Stimulated activated CD8-positive, alpha-beta memory T cell treated with anti-CD3 and anti-CD28 coated beads, Interleukin-12 subunit alpha, Interleukin-12 subunit beta, amount 100 ng/mL, for 24 hours (primary cell): Measurements from ENCODE around the gene ZDHHC14.
A peak's percentile ranks its signal among the peaks of the same experiment; 100 is the strongest.

ENCODE experiments used
- DNase-seq: peaks from one replicate; pipeline ENCODE4 v3.0.0-alpha.2; 2020; ENCODE audit errors: extremely low read depth

Gene ZDHHC14

DNA sequence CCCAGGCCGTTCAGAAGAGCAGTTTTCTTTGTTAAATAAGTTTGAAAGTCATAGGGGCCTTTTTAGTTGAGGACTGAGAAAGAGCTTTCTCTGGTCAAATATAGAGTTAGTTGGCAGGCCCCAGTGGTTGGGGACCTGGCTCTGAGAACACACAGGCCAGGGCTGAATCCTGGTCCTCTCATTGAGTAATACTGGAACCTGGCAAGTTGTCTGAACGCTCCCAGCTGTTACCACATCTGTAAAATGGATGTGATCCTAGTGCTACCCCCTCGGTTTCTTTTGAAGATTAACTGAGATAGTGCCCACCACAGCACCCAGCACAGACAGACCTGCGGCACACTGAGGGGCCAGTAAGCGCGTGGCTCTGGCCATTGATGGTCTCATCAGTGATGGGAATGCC, 215.5 kb downstream of the ZDHHC14 start:
- DNase-seq = no peak

DNA sequence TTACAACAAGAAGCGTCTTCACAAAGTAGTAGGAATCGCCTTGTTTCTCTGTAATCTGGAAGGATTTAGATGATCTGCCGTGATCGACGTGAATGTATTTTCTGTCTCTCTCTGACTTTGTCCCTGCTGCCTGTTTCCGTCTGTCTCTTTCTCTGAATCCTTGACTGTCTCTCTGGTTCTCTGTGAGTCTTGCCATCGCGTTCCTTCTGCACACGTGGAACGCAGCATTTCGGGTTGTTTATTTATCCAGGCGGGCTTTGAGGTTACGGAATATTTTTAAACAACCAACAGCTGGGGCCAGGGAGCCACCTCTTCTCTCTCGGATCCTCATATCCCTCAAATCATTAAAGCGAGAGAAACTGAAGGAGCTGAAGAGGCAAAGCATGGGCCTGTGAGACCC, 215.9 kb downstream of the ZDHHC14 start:
- no peak for DNase-seq

DNA sequence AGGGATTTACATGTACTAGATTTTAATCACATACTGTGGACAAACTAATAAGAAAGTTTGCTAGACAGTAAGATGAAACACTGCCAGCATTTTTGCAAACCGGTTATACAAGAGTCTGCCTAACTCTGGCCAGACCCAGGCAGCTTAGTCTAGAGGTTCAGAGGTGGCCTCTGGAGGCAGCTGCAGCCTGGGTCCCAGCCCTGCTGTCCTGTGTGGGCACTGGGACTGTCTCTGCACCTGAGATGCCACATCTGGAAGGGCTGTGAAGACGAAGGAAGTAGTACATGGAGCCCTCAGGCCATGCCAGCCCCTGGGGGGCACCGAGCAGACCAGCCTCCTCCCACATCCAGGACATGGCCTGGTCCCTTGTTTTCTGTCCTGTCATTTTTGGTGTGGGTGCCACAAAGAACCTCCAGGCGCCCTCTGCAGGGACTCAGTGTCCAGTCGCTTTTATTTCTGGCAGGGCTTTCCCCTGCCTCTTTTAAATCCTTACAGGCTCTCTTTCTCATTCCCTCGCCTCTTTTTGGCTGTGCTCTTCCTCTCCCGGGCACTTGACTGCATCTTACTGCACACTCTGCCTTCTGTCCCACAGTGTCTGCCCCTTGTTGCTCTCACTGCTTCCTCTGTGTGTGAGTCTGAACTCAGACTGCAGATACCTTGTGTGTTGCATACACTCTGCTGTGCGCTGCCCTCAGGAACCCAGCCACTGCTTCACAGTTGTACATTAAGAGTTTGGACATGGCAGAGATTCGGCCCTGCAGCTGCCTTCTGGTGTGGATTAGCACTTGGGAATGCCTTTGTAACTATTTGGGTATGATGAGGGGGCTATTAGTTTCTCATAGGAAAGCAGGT, 216.7 kb downstream of the ZDHHC14 start:
- DNase-seq = peak; percentile 3

DNA sequence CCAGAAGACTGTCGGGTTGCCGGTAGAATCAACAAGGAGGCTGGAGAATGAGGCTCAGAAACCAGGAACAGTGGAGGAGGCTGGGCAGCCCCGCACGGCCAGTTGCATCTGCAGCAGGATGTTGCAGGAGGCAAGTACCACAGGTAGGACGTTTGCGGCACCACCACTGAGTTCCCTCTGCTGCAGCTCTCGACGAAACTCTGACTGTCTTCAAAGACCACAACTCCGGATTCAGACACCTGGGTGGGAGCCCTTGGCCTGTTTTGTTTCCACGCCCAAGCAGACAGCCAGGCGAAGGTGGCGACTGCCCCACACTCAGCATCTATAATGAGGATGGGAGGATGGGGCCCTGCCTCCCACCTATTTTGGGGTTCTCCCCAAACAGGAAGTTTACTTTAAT, 218.2 kb downstream of the ZDHHC14 start:
- no peak for DNase-seq

DNA sequence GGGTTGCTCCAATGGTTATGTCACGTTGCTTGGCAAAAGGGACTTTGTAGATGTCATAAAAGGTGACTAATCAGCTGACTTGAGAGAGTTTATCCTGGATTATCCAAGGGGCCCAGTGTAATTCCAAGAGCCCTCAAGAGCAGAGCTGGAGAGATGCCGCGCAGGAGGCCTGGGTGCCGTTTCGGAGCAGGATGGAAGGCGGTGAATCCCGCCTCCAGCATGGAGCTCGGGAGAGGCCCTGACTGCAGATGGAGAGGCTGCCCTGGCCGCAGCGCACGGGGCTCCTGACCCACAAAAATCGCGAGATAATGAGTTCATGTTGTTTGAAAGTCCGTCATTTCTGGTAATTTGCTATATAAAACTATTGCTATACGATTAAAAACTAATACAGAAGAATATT, 219.8 kb downstream of the ZDHHC14 start:
- DNase-seq = no peak

DNA sequence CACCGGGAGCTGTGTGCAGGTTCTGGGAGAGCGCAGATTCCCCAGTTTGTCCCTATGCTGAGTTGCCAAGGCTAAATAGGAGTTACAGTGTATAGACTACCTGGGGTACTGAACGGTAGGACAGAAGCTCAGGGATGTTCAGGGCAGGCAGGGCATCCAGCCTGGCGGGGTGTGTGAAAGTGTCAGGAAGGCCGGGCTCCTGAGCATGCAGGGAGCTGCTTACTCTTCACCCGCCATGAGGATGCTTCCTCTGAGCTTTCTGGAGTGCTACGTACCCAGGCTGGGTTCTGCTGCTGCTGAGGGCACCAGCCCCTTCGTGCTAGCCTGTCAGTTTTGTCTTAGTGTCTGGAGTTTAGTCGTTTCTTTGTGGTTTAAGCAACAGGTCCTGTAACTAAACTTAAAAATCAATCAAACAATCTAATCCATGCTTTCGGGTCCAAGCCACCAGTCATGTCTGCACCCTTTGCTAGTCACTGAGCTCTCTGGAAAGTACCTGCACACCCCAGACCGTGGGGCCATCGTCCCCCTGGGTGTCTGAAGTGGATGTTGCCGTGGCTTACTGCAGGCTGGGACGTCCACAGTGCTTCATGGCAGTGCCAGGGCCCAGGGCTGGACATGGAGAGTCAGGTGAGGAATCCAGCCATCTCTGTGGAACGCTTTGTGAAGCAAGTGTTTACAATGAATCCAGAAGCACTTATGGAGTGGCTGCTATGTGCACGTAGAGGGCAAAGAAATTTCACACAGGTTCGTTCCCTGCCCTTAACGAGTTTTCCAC, 221.7 kb downstream of the ZDHHC14 start:
- no peak for DNase-seq

DNA sequence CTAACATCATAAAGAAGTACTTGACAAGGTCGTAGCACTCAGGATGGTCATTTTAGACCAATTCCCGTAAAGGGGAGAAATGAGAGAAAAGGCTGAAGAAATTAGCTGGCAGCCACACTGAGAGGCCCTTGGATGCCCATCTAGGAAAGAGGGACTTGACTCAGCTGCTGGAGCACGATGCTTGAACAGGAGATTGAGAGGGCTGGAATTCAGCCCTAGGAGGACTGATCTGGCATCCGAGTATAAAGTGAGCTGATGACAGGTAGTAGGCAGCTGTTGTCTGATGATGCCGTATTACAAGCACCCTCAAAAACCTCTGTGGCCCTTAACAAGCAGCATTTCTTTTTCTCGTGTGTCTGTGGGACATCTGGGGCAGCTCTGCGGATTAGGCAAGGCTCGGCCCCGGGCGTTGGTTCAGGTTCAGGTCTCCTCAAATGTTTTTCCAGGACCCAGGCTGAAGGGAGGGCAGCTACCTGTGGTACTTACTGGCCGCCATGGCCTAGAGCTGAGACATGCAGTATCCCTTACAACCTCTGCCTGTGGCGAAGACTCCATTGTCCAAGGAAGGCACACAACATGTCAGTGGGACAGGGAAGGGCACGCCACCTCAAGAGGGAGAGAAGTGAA, 222.4 kb downstream of the ZDHHC14 start:
- no peak for DNase-seq

DNA sequence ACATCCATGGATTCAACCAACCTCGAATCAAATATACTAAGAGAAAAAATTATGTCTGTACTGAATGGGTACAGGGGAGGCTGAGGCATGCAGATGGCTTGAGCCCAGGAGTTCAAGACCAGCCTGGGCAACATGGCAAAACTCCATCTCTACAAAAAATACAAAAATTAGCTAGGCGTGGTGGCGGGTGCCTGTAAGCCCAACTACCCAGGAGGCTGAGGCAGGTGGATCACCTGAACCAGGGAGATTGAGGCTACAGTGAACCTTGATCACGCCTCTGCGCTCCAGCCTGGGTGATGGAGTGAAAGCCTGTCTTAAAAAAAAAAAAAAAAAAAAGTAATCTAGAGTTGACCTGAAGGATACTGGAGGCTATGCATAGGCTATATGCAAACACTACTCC, 223.0 kb downstream of the ZDHHC14 start:
- no peak for DNase-seq

DNA sequence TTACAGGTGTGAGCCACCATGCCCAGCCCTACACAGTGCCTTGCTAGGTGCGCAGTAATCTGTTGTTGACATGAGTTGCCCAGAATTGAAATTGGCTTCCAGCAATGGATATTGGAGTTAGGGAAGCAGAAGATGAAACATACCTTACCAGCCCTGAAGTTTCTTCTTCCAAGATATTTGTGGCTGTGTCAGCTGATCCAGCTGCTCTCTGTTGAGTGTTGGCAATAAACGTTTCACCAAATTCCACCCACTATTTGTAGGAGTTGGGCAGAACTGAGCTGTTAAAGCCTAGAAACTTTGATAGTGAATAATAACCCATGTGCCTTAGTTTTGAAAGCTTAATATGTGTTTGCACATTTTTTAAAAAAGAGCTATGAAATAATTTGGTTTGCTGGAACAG, 223.8 kb downstream of the ZDHHC14 start:
- DNase-seq = no peak

DNA sequence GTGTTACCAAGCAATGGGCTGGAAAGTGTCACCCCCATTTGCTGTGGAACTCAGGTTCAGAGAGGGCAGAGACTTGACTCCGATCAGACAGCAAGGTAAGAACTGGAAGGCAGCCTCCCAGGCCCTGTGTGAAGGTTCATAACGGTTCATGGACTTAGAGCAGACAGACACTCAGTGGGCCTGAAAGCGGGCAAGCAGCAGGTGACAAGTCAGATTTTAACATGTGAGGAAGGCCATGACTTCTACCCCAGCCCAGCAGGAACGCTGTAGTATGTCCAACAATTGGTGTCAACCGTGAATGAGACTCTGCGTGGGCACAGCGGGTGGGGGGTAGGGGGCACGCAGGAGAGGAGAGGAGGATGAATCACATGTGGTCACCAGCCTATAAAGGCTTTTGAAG, 224.5 kb downstream of the ZDHHC14 start:
- no peak for DNase-seq

DNA sequence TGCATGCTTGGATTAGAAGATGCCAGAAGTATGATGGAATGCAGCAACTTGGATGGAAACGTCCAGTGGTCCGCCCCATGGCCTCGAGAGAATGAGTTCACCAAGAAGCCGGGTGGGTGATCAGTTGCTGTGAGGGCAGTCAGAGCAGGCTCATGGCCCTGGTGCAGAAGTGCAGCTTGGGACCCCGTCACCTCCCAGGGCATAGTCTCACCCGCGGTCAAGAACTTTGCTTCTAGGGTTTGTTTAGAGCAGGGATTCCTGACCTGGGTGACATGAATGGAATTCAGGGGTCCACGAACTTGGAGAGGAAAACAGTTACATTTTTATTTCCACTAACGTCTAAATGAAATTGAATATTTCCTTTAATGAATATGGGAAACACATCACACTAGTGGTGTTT, 225.5 kb downstream of the ZDHHC14 start:
- no peak for DNase-seq

DNA sequence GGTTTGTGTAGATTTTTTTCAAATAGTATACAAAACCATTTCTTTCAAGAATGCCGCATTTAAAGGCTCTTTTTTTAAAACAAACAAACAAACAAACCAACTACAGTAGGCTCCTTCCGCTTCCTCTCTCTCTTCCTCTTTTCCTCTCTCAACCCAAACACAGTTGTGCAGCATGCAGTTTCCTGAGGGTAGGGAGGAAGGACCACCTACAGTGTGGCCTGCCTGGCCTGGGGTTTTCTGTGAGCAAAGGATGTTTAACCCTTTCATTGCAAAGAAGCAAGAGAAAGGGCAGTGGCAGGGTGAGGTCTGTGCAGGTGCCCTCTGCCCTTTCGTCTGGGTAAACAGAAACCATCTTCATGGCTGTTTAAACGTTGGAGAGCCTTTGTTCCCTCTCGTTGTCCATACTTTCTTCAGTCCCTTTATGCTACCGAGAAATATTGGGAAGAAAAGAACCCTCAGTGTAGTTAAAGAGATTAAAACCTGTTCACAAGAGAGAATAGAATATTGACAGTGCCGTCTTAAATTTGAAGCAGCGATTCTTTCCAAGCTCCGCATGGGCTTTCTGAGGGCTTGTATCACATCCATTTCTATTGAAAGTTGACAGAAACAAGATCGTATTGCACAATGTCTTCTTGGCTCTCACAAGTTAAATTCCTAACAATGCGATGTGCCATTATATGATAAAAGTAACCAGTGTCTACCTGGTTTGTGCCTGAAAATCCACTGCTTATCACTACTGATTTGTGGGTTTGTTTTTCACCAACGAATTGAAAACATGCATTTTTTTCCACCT, 226.5 kb downstream of the ZDHHC14 start:
- no peak for DNase-seq

DNA sequence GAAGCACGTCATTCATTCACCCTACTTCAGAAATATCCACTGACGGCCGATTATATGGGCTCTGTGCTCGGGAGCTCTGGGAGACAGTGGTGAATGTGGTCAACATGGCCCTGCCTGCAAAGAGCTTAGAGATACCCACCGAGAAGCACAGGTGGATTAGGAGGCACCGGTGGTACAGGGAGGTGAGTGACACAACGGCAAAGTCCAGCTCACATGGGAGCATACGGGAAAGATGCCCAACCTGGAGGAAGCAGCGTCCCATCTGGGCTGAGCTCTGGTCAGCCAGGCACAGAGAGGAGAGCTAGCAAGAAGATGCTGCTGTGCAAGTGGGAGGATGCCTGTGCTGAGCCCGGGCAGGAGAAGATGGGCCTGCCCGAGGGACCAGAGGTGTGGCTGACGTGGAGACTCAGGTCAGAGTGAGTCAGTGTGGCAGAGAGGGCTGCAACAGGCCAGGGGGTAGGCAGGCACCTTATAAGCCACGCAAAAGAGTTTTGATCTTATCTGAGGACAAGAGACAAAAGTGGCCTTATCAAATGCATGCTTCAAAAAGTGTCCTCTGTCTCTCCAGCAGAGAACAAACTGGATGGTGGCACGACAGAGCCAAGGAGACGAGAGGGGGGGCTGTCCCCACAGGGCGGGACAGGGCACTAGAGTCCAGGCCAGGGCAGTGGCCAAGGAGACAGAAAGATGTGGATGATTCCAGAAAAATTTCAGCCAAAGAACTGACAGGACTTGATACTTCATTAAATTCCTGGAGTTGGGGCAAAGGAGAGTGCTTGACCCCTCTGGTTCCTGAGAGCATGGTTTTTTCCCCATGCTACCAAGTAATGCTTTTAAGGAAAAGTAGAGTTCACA, 227.5 kb downstream of the ZDHHC14 start:
- no peak for DNase-seq

DNA sequence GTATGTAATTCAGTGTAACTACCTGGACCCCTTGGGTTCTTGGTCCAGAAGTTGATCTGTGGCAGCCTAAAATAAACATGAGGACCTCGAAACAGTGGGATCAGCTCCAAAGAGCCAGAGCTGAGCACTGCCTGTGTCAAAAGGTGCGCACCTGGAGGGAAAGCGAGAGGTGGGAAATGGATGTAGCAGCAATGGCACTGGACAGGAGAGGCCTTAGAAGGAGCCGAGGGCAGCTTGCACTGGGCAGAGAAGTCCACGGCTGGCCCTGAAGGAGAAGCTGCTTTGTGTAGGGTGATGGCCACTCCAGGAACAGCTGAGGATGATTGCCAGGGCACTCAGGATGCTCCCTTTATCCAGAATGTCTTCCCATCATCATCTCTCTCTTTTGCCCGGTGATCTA, 228.1 kb downstream of the ZDHHC14 start:
- no peak for DNase-seq

DNA sequence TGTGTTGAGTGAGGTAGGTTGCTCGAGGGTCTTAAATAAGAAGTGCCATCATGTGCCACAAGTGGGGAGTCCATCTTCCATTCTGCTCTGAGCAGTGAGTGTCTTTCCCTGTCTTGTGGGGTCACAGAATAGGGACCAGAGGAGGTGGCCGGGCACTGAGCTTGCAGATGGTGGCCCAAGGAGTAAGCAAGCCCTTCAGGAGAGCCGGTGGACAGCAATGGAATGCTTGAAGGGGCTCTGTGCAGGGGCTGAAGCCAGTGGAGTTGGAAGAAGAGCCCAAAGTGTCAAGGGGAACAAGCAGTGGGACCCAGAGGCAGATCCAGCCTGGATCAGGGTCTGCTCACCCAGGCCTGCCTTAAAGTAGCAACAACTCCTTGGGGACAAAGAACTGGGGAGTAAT, 228.6 kb downstream of the ZDHHC14 start:
- no peak for DNase-seq

DNA sequence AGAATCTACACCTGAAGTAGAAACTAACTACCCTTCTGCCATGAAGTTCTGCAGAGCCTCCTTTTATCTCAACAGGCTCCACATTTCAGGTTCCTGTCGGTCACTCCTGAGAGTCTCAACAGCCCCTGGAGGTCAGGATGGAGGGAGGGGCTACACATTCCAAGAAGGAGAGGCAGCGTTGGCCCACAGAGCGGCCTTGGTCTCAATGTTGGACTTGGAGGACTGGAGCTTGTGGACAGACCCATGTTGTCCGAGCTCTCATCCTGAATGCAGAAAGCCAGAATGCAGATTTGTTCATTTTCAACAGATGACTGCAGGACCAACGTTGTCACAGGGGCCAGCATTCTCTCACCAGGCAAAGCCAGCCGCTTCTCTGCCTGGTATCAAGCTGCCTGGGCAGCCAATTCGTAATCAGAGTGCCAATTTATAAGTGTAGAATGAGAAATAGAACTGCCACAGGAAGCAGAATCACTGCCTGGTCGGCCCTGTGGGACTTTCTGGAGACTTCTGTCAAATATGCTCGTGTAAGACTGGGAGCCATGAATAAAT, 229.5 kb downstream of the ZDHHC14 start:
- no peak for DNase-seq

DNA sequence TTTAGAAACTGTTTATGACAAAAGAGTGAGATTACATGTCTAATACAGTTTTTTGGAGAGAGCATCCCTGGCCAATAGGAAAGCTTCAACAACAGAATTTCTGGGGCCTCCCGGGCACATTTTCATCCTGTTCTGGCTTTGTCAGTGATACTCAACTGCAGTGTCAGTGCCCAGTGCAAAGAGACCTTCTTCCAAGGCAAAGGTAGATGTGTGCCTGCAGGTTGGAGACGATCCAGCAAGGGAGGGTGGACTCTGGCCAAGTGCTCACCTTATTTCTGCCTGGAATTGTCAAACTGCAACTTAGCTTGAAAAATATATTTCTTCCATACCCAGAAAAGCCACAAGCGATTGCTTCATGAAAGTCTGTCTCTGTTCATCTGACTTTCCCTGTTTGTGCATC, 230.4 kb downstream of the ZDHHC14 start:
- DNase-seq = no peak

DNA sequence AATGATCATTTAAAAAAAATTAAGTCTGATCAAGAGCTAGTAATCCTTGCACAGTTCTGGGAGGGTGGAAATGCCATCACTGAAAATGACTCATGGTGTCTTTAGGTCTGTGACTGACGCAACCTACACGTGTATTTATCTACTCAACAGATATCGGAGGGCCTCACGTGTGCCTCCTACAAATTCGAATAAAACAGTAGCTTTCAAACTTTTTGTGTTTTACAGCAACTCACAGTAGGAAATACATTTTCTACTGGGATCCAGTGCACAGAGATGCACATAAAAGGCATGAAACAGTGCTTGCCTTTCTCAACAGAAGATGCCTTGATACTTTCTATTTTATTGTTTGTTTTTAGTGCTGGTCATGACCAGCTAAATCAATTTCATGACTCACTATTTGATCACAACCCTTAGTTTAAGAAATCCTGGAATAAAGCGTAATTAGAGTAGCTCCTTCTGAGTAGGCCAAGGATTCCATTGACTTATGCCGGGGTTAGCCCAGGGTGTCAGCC, 232.1 kb downstream of the ZDHHC14 start:
- no peak for DNase-seq

DNA sequence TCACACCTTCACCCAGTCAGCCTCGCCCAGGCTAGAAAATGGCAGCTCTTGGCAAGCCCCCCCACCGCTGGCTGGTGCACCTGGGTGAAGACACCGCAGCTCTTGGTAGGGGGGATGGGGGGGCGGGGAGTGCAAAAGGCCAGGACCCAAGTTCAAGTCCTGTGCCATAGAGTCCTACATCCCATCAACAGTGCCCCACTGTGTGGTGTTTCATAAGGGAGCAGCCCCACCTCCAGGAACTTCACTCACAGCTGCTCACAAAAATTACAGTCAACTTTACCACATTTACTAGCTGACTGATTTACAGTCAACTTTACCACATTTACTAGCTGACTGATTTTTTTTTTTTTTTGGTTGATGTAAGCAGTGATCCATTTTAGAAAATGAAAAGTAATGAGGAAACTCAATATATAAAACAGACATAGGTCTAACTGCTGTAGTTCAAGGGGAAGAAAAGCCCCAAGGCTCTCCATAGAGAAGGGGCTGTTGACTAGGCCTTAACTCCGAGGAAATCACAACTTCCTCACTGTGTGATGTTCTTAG, 233.1 kb downstream of the ZDHHC14 start:
- DNase-seq = no peak

DNA sequence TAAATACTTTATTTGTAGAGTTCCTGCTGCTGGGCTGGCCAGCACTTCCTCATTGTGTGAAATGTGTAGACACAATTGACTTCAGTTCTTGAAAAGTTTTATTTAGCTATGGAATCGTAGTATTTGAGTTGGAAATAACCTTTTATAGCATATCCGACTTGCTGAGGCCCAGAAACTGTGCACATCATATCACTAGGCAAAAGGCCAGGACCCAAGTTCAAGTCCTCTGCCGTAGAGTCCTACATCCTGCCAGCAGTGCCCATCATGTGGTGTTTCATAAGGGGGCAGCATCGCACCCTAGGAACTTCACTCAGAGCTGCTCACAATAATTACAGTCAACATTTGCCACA, 234.4 kb downstream of the ZDHHC14 start:
- no peak for DNase-seq
